SH-SY5Y (cell line): ENCODE data around the gene BLOC1S5.

ENCODE experiments used
- GATA2 ChIP-seq: IDR thresholded peaks from 2 replicates; pipeline ENCODE4 v1.6.1; 2011; ENCODE audit warnings: mild to moderate bottlenecking, low read depth, low read length
- GATA3 ChIP-seq: IDR thresholded peaks from 2 replicates; pipeline ENCODE4 v1.6.1; 2011; ENCODE audit warnings: low read depth, mild to moderate bottlenecking, low read length, moderate library complexity

Gene BLOC1S5

DNA sequence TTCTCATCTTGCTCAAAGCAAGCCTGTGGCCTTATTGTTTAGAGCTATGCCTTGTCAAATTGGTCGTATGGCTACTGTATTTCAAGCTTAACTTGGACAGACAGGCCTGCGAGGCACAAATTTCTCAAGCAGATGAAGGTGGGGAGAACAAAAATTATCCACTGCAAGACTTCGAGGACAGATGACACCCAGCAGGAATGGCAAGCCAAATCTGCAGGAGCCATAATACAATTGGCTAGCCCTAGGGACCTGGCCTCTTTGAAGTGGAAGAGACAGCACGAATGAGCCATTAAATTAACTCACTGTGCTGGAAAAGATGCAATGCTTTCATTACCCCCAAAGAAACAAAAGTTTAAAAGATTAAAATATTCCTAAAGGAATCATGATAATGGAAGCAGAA, 5.0 kb upstream of the BLOC1S5 start:
- TF ChIP-seq GATA3 (no peak), GATA2 (no peak)

DNA sequence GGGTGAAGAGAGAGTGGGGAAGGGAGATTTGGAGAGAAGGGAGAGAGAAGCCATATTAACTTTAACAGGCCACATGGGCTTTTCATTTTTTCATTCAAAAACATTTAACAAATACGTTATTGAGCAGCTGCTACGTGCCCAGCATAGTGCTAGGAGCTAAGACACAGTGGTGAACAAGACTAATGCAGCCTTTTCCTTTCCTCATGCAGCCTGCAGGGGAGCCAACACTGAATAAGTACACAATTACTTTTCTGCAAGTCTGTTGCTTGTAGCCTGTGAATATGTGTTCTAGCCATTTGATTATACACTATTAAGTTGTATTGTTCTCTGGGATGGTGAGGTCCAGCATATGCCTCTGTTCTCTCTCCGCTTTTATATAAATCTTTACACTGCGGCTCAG, 1.9 kb upstream of the BLOC1S5 start:
- no peak for TF ChIP-seq GATA3
- no peak for TF ChIP-seq GATA2

DNA sequence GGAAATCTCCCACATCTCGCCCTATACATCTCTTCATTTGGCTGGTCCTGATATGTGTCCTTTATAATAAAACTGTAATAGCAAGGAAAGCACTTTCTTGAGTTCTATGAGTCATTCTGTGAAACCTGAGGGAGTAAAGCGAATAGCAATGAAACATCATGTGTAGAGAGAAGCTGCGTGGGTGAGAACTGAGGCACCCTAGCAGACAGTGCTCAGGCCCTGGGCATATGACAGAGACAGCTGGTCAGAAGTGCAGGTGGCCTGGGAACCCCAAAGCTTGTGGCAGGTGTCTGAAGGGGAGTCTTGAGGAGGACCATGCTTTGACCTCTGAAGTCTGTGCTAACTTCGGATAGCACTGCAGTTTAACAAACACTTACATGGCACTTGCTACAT, 1.3 kb upstream of the BLOC1S5 start:
- TF ChIP-seq GATA2 (no peak), GATA3 (no peak)

- TF ChIP-seq GATA3 (no peak), GATA2 (no peak)
Observed at GRCh38 chr6:8064638-8065518, 689 bp upstream of the BLOC1S5 start.

GRCh38 chr6:8061736-8062135, 2.5 kb downstream of the BLOC1S5 start:
- TF ChIP-seq GATA2, result no peak
- TF ChIP-seq GATA3, result no peak

- TF ChIP-seq GATA2, result no peak
- no peak for TF ChIP-seq GATA3
Observed at GRCh38 chr6:8060346-8060745, 3.8 kb downstream of the BLOC1S5 start.

- TF ChIP-seq GATA3 (no peak), GATA2 (no peak)
Observed at GRCh38 chr6:8059129-8059528, 5.1 kb downstream of the BLOC1S5 start.

- TF ChIP-seq GATA3 (no peak), GATA2 (no peak)
Observed at GRCh38 chr6:8057793-8058192, 6.4 kb downstream of the BLOC1S5 start.

DNA sequence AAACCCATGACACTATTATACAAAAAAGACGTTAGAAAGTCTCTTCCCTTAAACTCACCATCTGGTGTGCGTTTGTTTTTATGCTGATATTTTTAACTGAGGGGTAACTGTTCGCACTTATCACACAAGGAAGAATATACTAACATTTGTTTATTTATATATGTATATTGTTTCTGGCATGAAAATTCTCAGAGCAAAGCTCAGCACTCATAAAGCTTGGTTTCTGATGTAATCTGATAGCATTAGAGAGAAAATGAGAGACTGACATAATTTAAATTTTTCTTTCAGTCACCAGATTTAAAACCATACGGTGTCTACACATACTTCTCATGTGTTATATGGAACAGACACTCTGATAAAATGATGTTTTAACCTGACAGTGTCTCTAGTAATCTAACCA, 6.9 kb downstream of the BLOC1S5 start:
- TF ChIP-seq GATA2 (no peak), GATA3 (no peak)

DNA sequence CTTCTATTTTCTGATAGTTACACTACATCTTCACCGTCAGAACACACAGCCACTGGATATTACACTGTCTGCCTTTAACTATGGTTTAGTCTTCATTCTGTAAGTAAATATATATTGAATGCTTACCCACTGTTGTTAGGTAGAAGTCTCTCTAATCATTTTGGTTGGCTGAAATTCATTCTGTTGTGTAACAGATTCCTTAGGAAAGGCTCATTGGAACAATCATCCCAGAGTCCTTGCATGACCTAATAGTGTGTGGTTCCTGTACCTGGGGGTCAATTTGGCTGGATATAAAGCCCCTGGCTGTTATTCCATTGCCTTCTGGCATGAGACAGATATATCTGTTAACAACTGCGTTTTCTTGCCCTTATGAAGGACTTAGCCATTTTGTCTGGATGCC, 9.9 kb downstream of the BLOC1S5 start:
- TF ChIP-seq GATA2, result no peak
- no peak for TF ChIP-seq GATA3

GRCh38 chr6:8047541-8048292, 16.5 kb downstream of the BLOC1S5 start:
- TF ChIP-seq GATA3 (no peak), GATA2 (no peak)

- TF ChIP-seq GATA3 (no peak), GATA2 (no peak)
Observed at GRCh38 chr6:8043221-8043620, 21.0 kb downstream of the BLOC1S5 start.

DNA sequence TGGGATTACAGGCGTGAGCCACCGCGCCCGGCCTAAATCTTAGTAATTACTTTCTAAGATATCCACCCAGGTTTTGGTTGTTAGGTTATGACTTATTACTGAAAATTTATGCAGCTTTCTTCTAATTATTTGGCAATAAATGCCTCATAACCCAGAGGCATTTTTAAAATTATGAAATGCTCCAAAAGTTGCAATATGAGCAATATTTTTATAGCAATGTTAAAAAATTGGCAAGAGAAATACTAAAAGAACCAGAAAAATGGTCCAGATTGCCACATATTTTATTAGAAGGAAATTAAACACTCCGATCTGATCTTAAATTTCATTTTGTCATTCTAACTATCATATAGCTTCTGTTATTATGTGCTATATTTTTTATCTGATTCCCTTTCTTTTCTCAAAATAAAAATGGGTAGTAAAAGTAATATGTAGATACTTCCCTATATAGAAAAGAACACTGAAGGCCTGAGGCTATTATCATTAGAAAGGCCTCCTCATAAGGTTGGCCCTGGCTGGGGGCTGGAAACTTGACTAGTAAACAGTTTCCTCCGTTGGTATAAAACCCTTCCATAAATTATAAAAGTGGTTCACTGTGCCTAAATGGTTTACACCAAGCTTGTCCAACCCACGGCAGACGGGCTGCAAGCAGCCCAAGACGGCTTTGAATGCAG, 22.1 kb downstream of the BLOC1S5 start:
- no peak for TF ChIP-seq GATA2
- no peak for TF ChIP-seq GATA3

GRCh38 chr6:8030920-8031319, 33.3 kb downstream of the BLOC1S5 start:
- TF ChIP-seq GATA3, result no peak
- TF ChIP-seq GATA2, result no peak

DNA sequence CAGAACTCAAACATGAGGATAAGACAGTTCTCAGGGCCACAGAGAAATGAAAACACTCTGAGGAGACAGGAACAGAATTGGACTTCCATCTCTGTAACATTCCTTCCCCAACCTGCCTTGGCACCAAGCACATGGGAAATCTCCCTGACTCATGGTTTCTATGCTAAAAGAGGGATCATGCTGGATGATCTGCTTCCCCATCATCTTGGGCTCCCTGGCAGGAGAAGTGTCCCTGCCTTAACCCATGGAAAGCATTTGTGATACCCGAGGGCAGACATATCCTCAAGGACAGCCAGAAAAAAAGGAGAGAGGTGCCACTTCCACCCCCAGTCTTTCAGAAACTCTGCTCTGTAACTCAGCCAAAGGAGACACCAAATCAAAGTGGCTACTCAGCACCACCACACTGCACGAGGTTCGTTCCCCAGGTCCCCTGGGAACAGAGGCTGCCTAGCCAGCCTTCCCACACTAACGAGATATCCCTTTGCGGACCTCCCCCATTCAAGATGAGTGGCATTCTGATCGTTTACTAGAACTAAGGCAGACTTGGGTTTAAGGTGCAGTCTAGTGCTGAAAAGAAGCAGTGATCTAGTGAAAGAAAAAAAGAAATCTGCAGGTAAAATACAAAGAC, 34.8 kb downstream of the BLOC1S5 start:
- TF ChIP-seq GATA2 (no peak), GATA3 (no peak)
